ENCODE results near the gene MDM2.
"Not testable (repeated sequence)": the region's sequence is repeated elsewhere in the genome, so short reads cannot be mapped to it uniquely, and the experiment has no call there.

The MDM2 gene

GRCh38 chr12:68833508-68833907 lies 25.5 kb downstream of the MDM2 start:
- Mint-ChIP-seq H3K27ac (no peak overlapping the region), H3K4me1 (ENCODE audit: low read depth) (peaks cover 7% of the 10 kb centered on the region), H3K36me3 (ENCODE audit: low read depth) (peaks cover 85% of the 10 kb centered on the region), H3K27me3 (no peaks in the 10 kb centered on the region), H3K4me3 (no peak overlapping the region), H3K9me3 (no peaks in the 10 kb centered on the region)
- intact Hi-C loops (cut with micrococcal nuclease), result loop anchor here (10.0 kb wide), 1 partner anchor 761 kb away; no protein-coding TSS in a partner anchor

GRCh38 chr12:68835333-68835908 lies 27.4 kb downstream of the MDM2 start:
- no peaks in the 10 kb centered on the region for H3K9me3 Mint-ChIP-seq
- no peak overlapping the region for H3K4me3 Mint-ChIP-seq
- H3K27me3 Mint-ChIP-seq, result no peaks in the 10 kb centered on the region
- H3K4me1 Mint-ChIP-seq (ENCODE audit: low read depth), result peaks cover 7% of the 10 kb centered on the region
- no peak overlapping the region for H3K27ac Mint-ChIP-seq
- H3K36me3 Mint-ChIP-seq (ENCODE audit: low read depth), result peaks cover 83% of the 10 kb centered on the region
- intact Hi-C loops (cut with micrococcal nuclease), result loop anchor here (10.0 kb wide), 1 partner anchor 759 kb away; no protein-coding TSS in a partner anchor

GRCh38 chr12:68837215-68837614 lies 29.2 kb downstream of the MDM2 start:
- no peak overlapping the region for H3K4me3 Mint-ChIP-seq
- H3K27ac Mint-ChIP-seq, result no peak overlapping the region
- H3K4me1 Mint-ChIP-seq (ENCODE audit: low read depth), result peaks cover 7% of the 10 kb centered on the region
- H3K36me3 Mint-ChIP-seq (ENCODE audit: low read depth), result peaks cover 83% of the 10 kb centered on the region
- H3K27me3 Mint-ChIP-seq, result no peaks in the 10 kb centered on the region
- intact Hi-C loops (cut with micrococcal nuclease), result loop anchor here (10.0 kb wide), 1 partner anchor 758 kb away; no protein-coding TSS in a partner anchor
- H3K9me3 Mint-ChIP-seq, result no peaks in the 10 kb centered on the region

- H3K36me3 Mint-ChIP-seq (ENCODE audit: low read depth), result peaks cover 86% of the 10 kb centered on the region
- H3K9me3 Mint-ChIP-seq, result no peaks in the 10 kb centered on the region
- peaks cover 7% of the 10 kb centered on the region for H3K4me1 Mint-ChIP-seq (ENCODE audit: low read depth)
- intact Hi-C loops (cut with micrococcal nuclease), result loop anchor here (10.0 kb wide), 1 partner anchor 757 kb away; no protein-coding TSS in a partner anchor
- H3K27me3 Mint-ChIP-seq, result no peaks in the 10 kb centered on the region
- no peak overlapping the region for H3K27ac Mint-ChIP-seq
- no peak overlapping the region for H3K4me3 Mint-ChIP-seq
Measured at GRCh38 chr12:68838046-68838886, 30.3 kb downstream of the MDM2 start.

GRCh38 chr12:68839183-68840147 lies 31.5 kb downstream of the MDM2 start:
- peaks cover 89% of the 10 kb centered on the region for H3K36me3 Mint-ChIP-seq (ENCODE audit: low read depth)
- intact Hi-C loops (cut with micrococcal nuclease), result loop anchor here (10.0 kb wide), 1 partner anchor 755 kb away; no protein-coding TSS in a partner anchor

GRCh38 chr12:68841175-68841574 lies 33.2 kb downstream of the MDM2 start:
- H3K27me3 Mint-ChIP-seq; H3K27ac Mint-ChIP-seq; intact Hi-C loops (cut with micrococcal nuclease): not testable (repeated sequence)

More at GRCh38 chr12:68839183-68840147, 31.5 kb downstream of the MDM2 start:
- Mint-ChIP-seq H3K9me3 (no peaks in the 10 kb centered on the region), H3K27me3 (no peaks in the 10 kb centered on the region), H3K4me1 (ENCODE audit: low read depth) (peaks cover 7% of the 10 kb centered on the region), H3K4me3 (no peak overlapping the region), H3K27ac (no peak overlapping the region)

GRCh38 chr12:68841717-68842116 lies 33.7 kb downstream of the MDM2 start:
- H3K27me3 Mint-ChIP-seq, result no peaks in the 10 kb centered on the region
- peaks cover 86% of the 10 kb centered on the region for H3K36me3 Mint-ChIP-seq (ENCODE audit: low read depth)
- no peak overlapping the region for H3K27ac Mint-ChIP-seq
- intact Hi-C loops (cut with micrococcal nuclease), result no loop called here
- no peaks in the 10 kb centered on the region for H3K4me1 Mint-ChIP-seq (ENCODE audit: low read depth)
- no peak overlapping the region for H3K4me3 Mint-ChIP-seq
- no peaks in the 10 kb centered on the region for H3K9me3 Mint-ChIP-seq

More at GRCh38 chr12:68841175-68841574, 33.2 kb downstream of the MDM2 start:
- not testable (repeated sequence) for H3K4me3 Mint-ChIP-seq; H3K9me3 Mint-ChIP-seq; H3K4me1 Mint-ChIP-seq (ENCODE audit: low read depth)
- H3K36me3 Mint-ChIP-seq (ENCODE audit: low read depth), result peaks cover 91% of the 10 kb centered on the region

- Mint-ChIP-seq H3K27me3 (no peaks in the 10 kb centered on the region), H3K27ac (no peak overlapping the region), H3K4me3 (no peak overlapping the region), H3K36me3 (ENCODE audit: low read depth) (peaks cover 82% of the 10 kb centered on the region), H3K4me1 (ENCODE audit: low read depth) (no peaks in the 10 kb centered on the region), H3K9me3 (no peaks in the 10 kb centered on the region)
- intact Hi-C loops (cut with micrococcal nuclease), result no loop called here
Measured at GRCh38 chr12:68842123-68842522, 34.1 kb downstream of the MDM2 start.

- peaks cover 77% of the 10 kb centered on the region for H3K36me3 Mint-ChIP-seq (ENCODE audit: low read depth)
- no peaks in the 10 kb centered on the region for H3K27me3 Mint-ChIP-seq
- intact Hi-C loops (cut with micrococcal nuclease), result no loop called here
- H3K4me3 Mint-ChIP-seq, result no peak overlapping the region
- H3K9me3 Mint-ChIP-seq, result no peaks in the 10 kb centered on the region
- no peaks in the 10 kb centered on the region for H3K4me1 Mint-ChIP-seq (ENCODE audit: low read depth)
- H3K27ac Mint-ChIP-seq, result no peak overlapping the region
Measured at GRCh38 chr12:68842784-68843567, 35.0 kb downstream of the MDM2 start.

GRCh38 chr12:68844318-68844745 lies 36.4 kb downstream of the MDM2 start:
- Mint-ChIP-seq H3K27ac (no peak overlapping the region), H3K27me3 (no peaks in the 10 kb centered on the region), H3K4me3 (no peak overlapping the region), H3K4me1 (ENCODE audit: low read depth) (no peaks in the 10 kb centered on the region), H3K36me3 (ENCODE audit: low read depth) (peaks cover 66% of the 10 kb centered on the region), H3K9me3 (no peaks in the 10 kb centered on the region)
- intact Hi-C loops (cut with micrococcal nuclease), result no loop called here

GRCh38 chr12:68844788-68845695 lies 37.1 kb downstream of the MDM2 start:
- H3K4me3 Mint-ChIP-seq, result no peak overlapping the region
- peaks cover 60% of the 10 kb centered on the region for H3K36me3 Mint-ChIP-seq (ENCODE audit: low read depth)
- intact Hi-C loops (cut with micrococcal nuclease), result no loop called here
- no peak overlapping the region for H3K27ac Mint-ChIP-seq
- no peaks in the 10 kb centered on the region for H3K9me3 Mint-ChIP-seq
- H3K4me1 Mint-ChIP-seq (ENCODE audit: low read depth), result no peaks in the 10 kb centered on the region
- no peaks in the 10 kb centered on the region for H3K27me3 Mint-ChIP-seq

- H3K36me3 Mint-ChIP-seq (ENCODE audit: low read depth), result peaks cover 42% of the 10 kb centered on the region
- intact Hi-C loops (cut with micrococcal nuclease), result no loop called here
- no peak overlapping the region for H3K4me3 Mint-ChIP-seq
- no peaks in the 10 kb centered on the region for H3K9me3 Mint-ChIP-seq
- no peaks in the 10 kb centered on the region for H3K27me3 Mint-ChIP-seq
- no peaks in the 10 kb centered on the region for H3K4me1 Mint-ChIP-seq (ENCODE audit: low read depth)
- no peak overlapping the region for H3K27ac Mint-ChIP-seq
Measured at GRCh38 chr12:68846811-68847210, 38.8 kb downstream of the MDM2 start.

Measured in dendritic cell treated with granulocyte-macrophage colony-stimulating factor and Interleukin-4, amounts not matched to agents 40 ng/mL and 50 ng/mL, for 4 days (primary cell).